NCI-H146 treated with DMSO at 0.1 percent for 48 hours (cell line): ENCODE results near the gene RNF111.
"Not testable (repeated sequence)": the region's sequence is repeated elsewhere in the genome, so short reads cannot be mapped to it uniquely, and the experiment has no call there.

Source experiments
- DNase-seq: peaks from one replicate; lab custom pipeline; 2025; ENCODE audit not compliant: unreplicated experiment; lab: John Stamatoyannopoulos, UW

RNF111 gene

DNA sequence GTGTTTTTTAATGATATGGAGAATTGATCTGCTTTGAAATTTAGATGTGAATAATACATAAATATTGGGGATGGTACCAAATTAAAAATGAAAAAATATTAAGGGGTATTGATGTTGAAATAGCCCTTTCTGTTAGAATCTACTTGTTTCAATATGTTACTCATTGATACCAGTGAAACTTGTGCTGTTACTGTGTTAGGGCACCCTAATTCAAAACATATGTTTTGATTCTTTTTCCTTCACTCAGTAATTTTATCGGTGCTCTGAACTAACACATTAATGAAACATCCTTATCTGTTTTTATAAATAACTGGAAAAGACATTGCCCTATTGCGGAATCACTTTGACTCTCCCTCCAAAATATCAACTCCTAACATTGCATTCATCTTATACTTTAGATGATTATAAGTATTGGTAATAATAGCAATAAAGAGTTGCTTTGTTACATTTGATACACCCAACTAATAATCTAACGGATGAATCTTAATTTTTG is 65.5 kb downstream of the RNF111 start:
- DNase-seq = no peak

DNA sequence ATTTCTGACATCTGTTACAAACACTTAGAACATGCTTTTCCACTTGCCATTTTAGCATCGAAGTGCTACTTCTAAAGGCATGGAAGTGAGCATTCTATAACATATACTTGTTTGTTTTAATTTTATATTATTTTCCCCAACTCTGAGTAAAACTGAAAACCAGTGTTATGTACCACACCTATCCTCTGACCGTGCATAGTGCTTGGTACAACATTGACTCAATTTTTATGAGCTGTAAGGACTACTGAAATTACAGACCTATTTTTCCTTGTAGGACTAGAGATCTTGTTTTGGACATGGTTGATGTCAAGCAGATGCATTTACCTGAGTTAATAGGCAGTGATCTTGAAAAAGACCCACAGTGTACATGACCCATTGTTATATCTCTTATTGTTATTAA is 66.0 kb downstream of the RNF111 start:
- DNase-seq = no peak

DNA sequence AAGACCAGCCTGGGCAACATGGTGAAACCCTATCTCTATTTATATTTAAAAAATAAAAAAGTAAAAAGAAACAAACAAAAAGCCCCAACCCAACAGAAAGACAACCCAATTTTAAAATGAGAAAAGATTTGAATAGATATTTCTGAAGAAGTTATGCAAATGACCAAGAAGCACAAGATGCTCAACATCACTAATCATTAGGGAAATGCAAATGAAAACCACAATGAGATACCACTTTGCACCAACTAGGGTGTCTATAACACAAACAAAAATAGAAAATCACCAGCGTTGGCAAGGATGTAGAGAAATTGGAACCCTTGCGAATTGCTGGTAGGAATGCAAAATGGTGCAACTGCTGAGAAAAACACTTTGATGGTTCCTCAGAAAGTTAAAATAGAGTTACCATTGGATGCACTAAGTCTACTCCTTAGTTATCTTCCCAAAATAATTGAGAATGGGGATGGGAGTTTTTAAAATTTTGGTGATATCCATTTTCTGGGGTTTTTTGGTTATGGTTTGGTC is 71.7 kb downstream of the RNF111 start:
- DNase-seq = no peak

DNA sequence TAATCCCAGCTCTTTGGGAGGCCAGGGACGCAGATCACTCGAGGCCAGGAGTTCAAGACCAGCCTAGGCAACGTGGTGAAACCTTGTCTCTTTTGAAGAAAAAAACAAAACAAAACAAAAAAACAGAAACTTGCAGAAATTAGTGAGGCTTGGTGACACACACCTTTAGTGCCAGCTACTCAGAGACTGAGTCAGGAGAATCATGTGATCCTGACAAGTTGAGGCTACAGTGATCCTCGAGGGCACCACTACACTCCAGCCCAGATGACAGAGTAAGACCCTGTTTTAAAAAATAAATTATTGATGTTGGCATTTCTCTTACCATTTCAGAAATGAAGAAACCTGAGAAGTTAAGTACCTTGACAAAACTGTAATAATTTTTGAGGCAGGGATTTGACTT is 72.9 kb downstream of the RNF111 start:
- no peak for DNase-seq

DNA sequence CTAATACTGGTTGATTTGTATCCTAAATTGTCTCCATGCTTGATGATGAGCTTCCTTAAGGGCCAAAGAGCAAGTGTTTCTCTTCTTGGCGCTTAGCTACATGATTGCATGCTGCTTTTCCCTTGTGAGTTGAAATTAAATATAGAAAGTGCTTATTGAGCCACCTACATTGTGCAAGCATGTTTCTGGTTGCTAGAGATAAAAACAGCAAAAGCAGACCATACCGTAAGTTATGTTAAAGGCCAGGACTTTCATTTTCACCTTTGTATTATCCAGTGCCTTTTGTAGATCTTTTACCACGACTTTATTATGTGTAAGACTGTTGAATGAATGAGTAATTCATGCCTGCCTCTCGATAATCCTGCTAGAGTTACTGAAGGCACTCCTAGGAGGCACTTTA is 75.6 kb downstream of the RNF111 start:
- no peak for DNase-seq

DNA sequence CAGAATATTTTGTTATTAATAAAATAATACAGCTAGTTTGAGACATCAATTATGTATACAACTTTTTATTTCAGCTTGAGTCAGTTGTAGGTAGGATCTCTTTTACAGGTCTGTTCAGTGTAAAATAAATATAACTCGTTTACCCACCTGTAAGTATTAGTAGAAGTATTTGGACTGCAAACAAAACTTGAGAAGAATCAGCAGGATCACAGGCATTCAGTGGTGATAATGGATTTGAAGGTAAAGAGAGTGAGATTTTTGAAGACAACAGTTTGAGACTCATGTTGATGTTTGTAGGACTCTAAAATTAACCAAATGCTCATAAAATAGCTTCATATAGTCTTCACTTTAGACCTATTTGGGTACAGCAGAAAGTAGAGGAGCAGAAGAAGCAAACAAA is 82.0 kb downstream of the RNF111 start:
- DNase-seq = no peak

DNA sequence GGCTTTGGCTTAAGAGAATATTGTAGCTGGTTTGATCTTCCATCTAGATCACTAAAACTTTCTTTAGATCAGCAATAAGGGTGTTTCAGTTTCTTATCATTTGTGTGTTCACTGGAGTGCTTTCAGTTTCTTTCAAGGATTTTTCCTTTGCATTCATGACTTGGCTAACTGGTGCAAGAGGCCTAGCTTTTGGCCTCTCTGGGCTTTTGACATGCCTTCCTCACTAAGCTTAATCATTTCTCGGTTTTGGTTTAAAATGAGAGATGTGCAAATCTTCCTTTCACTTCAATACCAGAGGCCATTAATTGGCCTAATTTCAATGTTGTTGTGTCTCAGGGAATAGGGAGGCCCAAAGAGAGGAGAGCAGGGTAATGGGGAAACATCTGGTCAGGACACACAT is 87.1 kb downstream of the RNF111 start:
- DNase-seq = no peak

DNA sequence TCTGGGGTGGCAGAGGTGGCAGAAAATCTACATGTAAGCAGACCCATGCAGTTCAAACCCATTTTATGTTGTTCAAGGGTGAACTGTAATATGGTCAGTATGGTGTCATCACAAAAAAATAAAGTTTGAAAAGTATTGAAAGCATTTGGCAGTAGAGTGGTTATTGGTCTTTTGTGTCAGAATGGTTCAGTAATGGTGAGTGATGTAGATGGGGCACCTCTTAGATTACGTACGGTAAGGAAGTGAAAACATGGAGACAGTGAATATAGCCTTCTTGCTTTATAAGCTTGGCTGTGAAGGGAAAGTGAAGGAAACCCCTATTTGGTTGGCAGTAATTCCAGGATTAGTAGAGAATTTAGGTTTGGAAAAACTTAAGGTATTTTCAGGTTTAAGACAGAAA is 100.3 kb downstream of the RNF111 start:
- DNase-seq = no peak

DNA sequence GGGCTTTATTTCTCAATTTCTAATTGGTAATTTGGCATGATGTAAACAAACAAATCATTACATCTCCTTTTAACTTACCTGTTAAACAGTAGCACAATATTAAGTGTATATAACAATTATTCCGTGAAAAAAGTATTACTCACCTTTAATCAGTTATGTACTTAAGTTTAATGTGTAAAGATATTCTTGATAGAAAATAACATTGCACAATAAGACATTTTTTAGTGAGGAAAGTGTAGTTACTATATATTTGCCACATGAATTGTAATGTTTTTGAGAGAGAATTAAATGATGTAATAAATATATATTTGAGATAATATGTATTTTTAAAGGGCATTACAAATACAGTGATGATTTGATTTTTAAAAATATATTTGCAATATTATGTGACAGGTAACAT is 106.6 kb downstream of the RNF111 start:
- no peak for DNase-seq

DNA sequence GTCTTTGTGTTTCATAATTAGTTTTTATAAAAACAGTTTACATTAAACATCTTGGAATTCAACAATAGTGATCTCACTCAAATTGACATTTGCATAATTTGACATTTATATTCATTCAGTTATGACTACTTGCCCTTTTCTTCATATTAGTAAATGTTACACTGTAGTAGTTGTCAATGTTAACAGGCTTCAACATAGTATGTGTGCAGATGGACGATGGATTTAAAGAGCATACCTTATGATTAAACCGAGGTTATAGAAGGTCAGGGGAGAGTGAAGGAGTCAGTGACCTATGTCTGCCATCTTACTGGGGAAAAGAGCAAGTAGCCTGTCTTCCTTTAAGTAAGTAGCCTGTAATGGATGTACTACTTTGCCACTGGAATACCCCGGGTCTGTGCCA is 109.0 kb downstream of the RNF111 start:
- DNase-seq = no peak

DNA sequence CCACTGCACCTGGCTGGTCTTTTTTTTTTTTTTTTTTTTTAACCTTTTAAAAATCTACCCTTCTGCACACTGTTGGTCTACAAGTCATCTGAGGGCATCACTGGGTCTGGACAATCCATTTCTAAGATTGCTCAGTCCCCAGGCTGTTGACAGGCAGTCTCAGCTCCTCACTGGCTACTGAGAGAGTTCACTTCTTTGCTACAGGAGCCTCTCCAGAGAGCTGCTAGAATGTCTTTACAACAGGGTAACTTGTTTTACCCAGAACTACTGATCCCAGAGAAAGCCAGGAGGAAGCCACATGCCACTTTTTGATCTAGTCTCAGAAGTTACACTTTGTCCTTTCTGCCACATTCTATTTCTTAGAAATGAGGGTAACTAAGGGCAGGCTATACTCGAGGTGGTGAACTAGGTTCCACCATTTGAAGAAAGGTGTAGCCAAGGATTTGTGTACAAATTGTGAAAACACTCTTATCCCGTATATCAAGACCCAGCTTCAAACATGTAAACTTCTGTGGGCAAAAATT is 111.8 kb downstream of the RNF111 start:
- no peak for DNase-seq

DNA sequence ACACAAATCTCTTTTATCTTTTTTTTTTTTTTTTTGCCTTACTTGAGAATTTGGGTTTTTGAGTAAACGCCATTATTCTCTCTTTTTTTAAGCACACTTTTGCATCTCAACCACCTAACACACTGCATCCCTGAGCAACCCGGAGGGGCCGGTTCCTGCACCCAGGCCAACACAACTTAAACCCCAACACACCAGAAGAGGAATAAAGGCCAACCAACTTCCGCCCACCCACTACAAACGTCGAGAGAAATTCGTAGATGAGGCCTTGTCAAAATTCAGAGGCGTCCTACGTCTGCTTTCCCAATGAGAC is 117.1 kb downstream of the RNF111 start:
- DNase-seq = no peak

DNA sequence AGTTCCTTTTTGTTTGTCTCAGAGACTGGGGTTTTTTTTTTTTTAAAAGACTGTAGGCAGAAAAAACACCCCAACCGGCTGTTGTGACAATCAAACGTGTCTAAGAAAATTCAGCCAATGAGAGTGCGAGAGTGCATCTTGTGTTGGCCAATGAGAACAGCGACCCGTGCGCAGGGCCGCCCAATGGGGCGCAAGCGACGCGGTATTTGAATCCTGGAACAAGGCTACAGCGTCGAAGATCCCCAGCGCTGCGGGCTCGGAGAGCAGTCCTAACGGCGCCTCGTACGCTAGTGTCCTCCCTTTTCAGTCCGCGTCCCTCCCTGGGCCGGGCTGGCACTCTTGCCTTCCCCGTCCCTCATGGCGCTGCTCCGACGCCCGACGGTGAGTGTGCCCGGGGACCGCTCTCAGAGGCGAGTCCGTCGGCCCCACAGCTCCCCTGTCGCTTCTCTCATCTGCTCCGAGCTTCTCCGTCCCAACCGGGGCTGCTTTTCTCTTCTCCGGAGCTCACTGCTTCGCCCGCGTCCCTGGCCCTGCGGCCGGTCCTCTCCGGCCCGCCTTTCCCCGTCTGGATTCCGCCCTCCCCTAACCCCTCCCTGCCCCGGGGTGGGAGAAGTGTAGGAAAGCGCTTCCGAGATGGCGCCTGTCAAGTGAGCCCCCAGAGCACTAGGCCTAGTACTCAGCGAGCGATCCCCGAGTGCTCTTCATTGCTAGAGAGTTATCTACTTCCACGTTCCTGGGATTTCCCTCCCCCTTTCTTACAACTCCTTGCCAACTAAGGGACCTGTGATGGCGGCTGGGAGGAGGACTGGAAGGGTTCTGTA is 117.7 kb downstream of the RNF111 start, which contains the start of gene CCNB2:
Gene CCNB2, plus strand, starts transcription at position 235 of the 821 bp plus-strand sequence. Its CDS starts 123 bp downstream, at position 358.
- peak; percentile 81 for DNase-seq

DNA sequence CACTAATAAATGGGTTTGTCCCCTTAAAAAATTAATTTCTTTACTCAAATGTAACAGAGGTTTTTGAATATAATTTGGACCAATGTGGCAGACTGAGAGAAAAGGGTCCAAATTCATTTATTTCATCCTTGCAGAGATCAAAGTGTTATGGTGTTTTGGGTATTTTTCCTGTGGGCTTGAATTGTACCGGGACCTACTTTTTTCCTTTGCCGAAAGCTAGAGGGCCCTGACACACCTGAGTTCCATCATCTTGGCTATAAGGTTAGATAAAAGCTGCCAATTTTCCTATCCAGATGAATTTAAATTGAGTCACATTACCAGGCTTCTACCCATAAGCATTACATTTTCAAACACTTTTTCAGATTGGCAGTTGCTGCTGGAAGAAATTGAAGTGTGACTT is 118.4 kb downstream of the RNF111 start:
- DNase-seq = no peak

DNA sequence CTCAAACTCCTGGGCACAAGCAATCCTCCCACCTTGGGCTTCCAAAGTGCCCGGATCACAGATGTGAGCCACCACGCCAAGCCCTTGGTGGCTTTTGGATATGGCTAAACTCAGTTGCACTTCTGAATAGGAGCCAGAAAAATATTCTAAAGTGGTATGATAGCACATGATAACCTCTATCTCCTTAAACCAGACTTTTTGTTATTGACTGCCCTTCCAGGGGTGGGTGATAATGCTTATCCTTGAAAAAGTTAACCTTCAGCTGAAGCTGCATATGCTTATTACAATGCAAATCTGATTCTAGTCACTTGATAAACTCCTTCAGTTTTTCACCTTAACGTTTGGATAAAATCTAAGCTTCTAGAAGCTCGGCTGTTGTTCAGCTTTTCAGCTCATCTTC is 123.8 kb downstream of the RNF111 start:
- no peak for DNase-seq

DNA sequence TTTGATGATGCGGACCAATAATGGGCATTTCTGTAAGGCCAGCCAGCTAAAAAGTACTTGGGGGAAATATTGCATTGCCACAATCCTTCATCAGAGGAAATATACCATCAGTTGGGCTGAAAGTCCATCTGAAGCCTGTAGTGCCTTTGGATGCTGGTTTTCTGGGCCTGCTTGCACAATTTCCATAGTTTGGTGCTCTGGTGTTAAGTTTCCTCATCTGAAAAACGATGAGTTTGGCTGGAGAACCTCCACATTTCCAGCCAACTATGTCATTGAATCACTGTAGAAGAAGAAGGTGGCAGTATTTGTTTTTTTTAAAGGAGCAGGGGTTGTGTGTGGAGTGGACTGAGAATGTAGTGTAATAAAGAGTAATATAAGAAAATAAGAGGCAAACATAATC is 127.6 kb downstream of the RNF111 start:
- no peak for DNase-seq

DNA sequence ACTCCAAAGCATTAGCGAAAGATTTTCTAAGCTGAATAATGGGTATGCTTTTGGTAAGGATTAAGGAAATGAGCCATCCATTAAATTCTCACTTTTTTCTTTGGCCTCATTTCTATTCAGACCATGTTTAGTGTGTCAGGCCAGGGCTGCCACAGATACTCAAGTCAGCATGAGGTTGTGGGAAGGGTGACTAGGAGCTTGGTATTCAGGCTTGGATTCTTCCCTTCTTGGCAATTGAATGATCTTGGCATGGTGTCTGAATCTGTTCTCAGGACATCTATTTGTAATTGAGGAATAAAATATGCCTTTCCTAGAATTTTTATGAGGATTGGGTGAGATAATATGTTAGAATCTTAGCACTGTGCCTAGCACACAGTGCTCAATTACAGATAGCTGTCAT is 128.7 kb downstream of the RNF111 start:
- DNase-seq = no peak

DNA sequence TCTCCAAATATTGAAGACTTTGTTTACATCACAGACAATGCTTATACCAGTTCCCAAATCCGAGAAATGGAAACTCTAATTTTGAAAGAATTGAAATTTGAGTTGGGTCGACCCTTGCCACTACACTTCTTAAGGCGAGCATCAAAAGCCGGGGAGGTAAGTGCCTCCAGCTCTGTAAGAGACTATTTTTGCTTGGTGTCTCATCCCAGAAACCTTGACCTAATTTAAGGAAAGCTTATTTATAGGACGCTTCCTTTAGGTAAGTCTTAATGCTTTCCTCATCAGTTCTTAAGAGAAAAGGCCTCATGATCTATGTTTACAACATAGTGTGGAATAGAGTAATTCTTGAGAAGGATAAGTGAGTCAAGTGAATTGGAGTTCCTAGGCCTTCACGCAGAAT is 129.3 kb downstream of the RNF111 start:
- DNase-seq = no peak

DNA sequence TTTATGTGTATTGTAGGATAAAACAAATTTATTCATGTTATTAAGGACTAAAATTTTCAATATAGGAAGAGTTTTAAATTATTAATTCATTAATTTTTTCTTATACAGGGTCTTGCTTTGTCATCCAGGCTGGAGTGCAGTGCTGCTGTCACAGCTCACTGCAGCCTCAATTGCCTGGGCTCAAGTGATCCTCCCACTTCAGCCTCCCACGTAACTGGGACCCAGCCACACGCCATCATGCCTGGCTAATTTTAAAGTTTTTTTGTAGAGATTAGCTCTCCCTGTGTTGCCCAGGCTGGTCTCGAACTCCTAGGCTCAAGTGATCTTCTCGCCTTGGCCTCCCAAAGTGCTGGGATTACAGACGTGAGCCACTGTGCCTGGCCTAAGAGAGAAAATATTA is 132.2 kb downstream of the RNF111 start:
- DNase-seq = no peak

DNA sequence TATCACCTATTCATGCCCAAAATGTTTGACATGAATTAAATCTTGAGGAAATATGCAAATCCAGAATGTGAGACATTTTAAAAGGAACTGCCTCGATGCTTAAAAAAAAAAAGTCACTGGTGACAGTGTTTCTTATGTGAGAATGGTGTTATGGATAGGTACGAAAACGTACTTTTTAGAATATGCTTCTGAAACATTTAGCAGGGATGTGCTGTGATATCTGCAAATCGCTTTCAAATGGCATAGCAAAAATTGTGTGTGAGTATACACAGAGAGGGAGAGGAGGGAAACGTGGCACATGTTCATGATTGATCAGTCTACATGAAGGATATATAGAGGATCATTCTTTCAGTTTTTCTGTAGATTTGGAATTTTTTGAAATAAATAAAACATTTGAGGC is 133.5 kb downstream of the RNF111 start:
- no peak for DNase-seq

DNA sequence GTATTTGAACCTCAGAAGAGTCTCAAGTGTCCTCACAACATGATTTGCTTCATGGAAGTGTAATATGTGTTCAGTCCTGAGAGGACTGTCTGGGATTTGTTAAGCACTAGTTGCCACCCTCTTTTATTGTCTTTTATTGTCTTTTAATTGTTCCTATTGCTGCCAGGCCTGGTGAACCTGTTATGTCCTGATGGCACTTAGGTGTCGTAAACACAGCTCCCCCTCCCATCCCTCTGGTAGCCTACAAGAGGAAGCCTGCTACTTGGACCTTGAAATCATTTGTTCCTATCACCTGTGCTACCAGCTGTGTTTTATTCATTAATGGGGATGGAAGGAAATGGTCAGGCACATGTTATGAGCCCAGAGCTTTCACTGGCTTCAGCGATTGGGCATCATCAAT is 136.8 kb downstream of the RNF111 start:
- no peak for DNase-seq

DNA sequence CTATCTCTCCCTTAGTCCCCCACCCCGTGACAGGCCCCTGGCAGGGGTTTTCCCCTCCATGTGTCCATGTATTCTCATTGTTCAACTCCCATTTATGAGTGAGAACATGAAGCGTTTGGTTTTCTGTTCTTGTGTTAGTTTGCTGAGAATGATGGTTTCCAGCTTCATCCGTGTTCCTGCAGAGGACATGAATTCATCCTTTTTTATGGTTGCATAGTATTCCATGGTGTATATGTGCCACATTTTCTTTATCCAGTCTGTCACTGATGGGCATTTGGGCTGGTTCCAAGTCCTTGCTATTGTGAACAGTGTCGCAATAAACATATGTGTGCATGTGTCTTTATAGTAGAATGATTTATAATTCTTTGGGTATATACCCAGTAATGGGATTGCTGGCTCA is 138.2 kb downstream of the RNF111 start:
- not testable (repeated sequence) for DNase-seq

DNA sequence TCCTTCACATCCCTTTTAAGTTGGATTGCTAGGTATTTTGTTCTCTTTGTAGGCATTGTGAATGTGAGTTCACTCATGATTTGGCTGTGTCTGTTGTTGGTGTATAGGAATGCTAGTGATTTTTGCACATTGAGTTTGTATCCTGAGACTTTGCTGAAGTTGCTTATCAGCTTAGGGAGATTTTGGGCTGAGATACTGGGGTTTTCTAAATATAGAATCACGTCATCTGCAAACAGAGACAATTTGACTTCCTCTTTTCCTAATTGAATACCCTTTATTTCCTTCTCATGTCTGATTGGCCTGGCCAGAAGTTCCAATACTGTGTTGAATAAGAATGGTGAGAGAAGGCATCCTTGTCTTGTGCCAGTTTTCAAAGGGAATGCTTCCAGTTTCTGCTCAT is 139.8 kb downstream of the RNF111 start:
- not testable (repeated sequence) for DNase-seq
